IMR-90 (cell line): ENCODE results near the gene ERVFRD-1. TPM values are rescaled to one million over a fixed set of nuclear protein-coding genes. Genes with fewer than 3 reads are reported as not detected.

Experiments
- ATAC-seq: fragments of 200-7000 bp; cut with Tn5 transposase; 2 replicates; pipeline ENCODE4 v1.9.1; 2020; ENCODE audit warnings: low read depth, mild to moderate bottlenecking, moderate library complexity
- BruUV-seq: library from RNA; stranded (reverse); fragments of 400-500 nt; replicated peaks from 2 replicates; lab custom pipeline; 2021; lab: Mats Ljungman, UMichigan
- CTCF ChIA-PET: fragments of 300-600 bp; formaldehyde crosslinking; extraction: SDS; loops from one replicate; lab custom pipeline; 2021; ENCODE audit warnings: antibody characterized with exemption; lab: Yijun Ruan, JAX
- POLR2A ChIA-PET: fragments of 300-600 bp; sonication (Branson Sonifier 250); formaldehyde crosslinking; loops from one replicate; lab custom pipeline; 2022; ENCODE audit warnings: antibody characterized with exemption; ENCODE audit not compliant: unreplicated experiment; lab: Charles Lee
- DNase-seq: peaks from one replicate; pipeline ENCODE4 v3.0.0; 2013
- H2AFZ ChIP-seq: replicated peaks from 2 replicates; pipeline ENCODE3; 2013; ENCODE audit warnings: low read length, mild to moderate bottlenecking; ENCODE audit not compliant: poor library complexity
- H2AK5ac ChIP-seq: 2 replicates; pipeline ENCODE4 v1.6.1; 2013; ENCODE audit warnings: low read depth, low read length, inconsistent platforms
- H2AK9ac ChIP-seq: replicated peaks from 2 replicates; pipeline ENCODE3; 2013; ENCODE audit warnings: mild to moderate bottlenecking, low read depth, low read length, moderate library complexity; ENCODE audit not compliant: poor library complexity
- H2BK120ac ChIP-seq: 2 replicates; pipeline ENCODE4 v1.6.1; 2013; ENCODE audit warnings: low read depth, low read length, inconsistent platforms
- H2BK15ac ChIP-seq: 3 replicates; pipeline ENCODE4 v1.6.1; 2013; ENCODE audit warnings: low read depth, low read length, inconsistent platforms
- H2BK20ac ChIP-seq: 2 replicates; pipeline ENCODE4 v1.6.1; 2013; ENCODE audit warnings: low read depth, mild to moderate bottlenecking, inconsistent platforms, low read length, moderate library complexity
- H2BK5ac ChIP-seq: 2 replicates; pipeline ENCODE4 v1.6.1; 2013; ENCODE audit warnings: mild to moderate bottlenecking, low read depth, low read length, inconsistent platforms; ENCODE audit not compliant: poor library complexity, severe bottlenecking
- H3K14ac ChIP-seq: replicated peaks from 2 replicates; pipeline ENCODE4 v1.6.1; 2013; ENCODE audit warnings: low read depth, low read length, inconsistent platforms
- H3K18ac ChIP-seq: 2 replicates; pipeline ENCODE4 v1.6.1; 2013; ENCODE audit warnings: low read depth, low read length, control low read depth
- H3K23ac ChIP-seq: 2 replicates; pipeline ENCODE4 v1.6.1; 2013; ENCODE audit warnings: low read depth, low read length, inconsistent platforms
- H3K27ac ChIP-seq: 2 replicates; pipeline ENCODE4 v1.5.1; 2013; ENCODE audit warnings: mild to moderate bottlenecking, control low read depth, low read length; ENCODE audit not compliant: insufficient read depth
- H3K27me3 ChIP-seq: 2 replicates; pipeline ENCODE4 v1.6.1; 2013; ENCODE audit warnings: low read length; ENCODE audit not compliant: control insufficient read depth, insufficient read depth
- H3K36me3 ChIP-seq: 2 replicates; pipeline ENCODE4 v1.6.1; 2013; ENCODE audit warnings: low read length, mixed read lengths; ENCODE audit not compliant: control insufficient read depth, insufficient read depth
- H3K4ac ChIP-seq: 2 replicates; pipeline ENCODE4 v1.6.1; 2013; ENCODE audit warnings: low read depth, low read length, inconsistent platforms
- H3K4me1 ChIP-seq: 2 replicates; pipeline ENCODE4 v1.6.1; 2013; ENCODE audit warnings: low read length, mixed read lengths; ENCODE audit not compliant: control insufficient read depth, insufficient read depth
- H3K4me2 ChIP-seq: 2 replicates; pipeline ENCODE4 v1.6.1; 2013; ENCODE audit warnings: low read depth, mild to moderate bottlenecking, control low read depth, low read length, moderate library complexity
- H3K4me3 ChIP-seq: 2 replicates; pipeline ENCODE4 v1.5.1; 2013; ENCODE audit warnings: low read depth, mild to moderate bottlenecking, control low read depth, low read length, moderate library complexity; ENCODE audit not compliant: insufficient read depth
- H3K56ac ChIP-seq: 2 replicates; pipeline ENCODE4 v1.6.1; 2013; ENCODE audit warnings: low read length, inconsistent platforms; ENCODE audit not compliant: insufficient read depth; ENCODE audit errors: extremely low read depth
- H3K79me1 ChIP-seq, 2 experiments: 2 replicates each; pipeline ENCODE4 v1.6.1; 2013; ENCODE audit warnings: low read length in 2 of 2, inconsistent platforms in 1 of 2, low read depth in 1 of 2
- H3K9ac ChIP-seq: 2 replicates; pipeline ENCODE4 v1.6.1; 2013; ENCODE audit warnings: low read depth, low read length, control low read depth
- H3K9me1 ChIP-seq: 2 replicates; pipeline ENCODE4 v1.6.1; 2013; ENCODE audit warnings: low read length, inconsistent platforms; ENCODE audit not compliant: insufficient read depth
- H3K9me3 ChIP-seq: 2 replicates; pipeline ENCODE4 v1.6.1; 2013; ENCODE audit warnings: low read length; ENCODE audit not compliant: control insufficient read depth, insufficient read depth
- H4K20me1 ChIP-seq: 2 replicates; pipeline ENCODE4 v1.6.1; 2013; ENCODE audit warnings: low read length, inconsistent platforms; ENCODE audit not compliant: insufficient read depth
- H4K5ac ChIP-seq: 2 replicates; pipeline ENCODE4 v1.6.1; 2013; ENCODE audit warnings: mild to moderate bottlenecking, low read depth, low read length, control low read depth
- H4K8ac ChIP-seq, 2 experiments: 2 replicates each; pipeline ENCODE4 v1.6.1; 2013; ENCODE audit warnings: low read depth in 2 of 2, low read length in 2 of 2, control low read depth in 1 of 2, inconsistent platforms in 1 of 2
- H4K91ac ChIP-seq: 2 replicates; pipeline ENCODE4 v1.6.1; 2013; ENCODE audit warnings: low read depth, low read length, inconsistent platforms; ENCODE audit not compliant: insufficient read depth
- BHLHE40 ChIP-seq: fragments of 150-350 bp; IDR thresholded peaks from 2 replicates; pipeline ENCODE4 v1.6.1; 2016; ENCODE audit warnings: mild to moderate bottlenecking, low read depth, low read length
- CEBPB ChIP-seq: IDR thresholded peaks from 2 replicates; pipeline ENCODE4 v1.6.1; 2012; ENCODE audit warnings: low read depth, low read length, improper control_type of control experiment
- CHD1 ChIP-seq: IDR thresholded peaks from 2 replicates; pipeline ENCODE4 v1.6.1; 2012; ENCODE audit warnings: low read depth, low read length, improper control_type of control experiment
- FOS ChIP-seq: fragments of 150-350 bp; IDR thresholded peaks from 2 replicates; pipeline ENCODE4 v1.6.1; 2016; ENCODE audit warnings: low read depth, low read length
- MAFK ChIP-seq: IDR thresholded peaks from 2 replicates; pipeline ENCODE4 v1.6.1; 2012; ENCODE audit warnings: low read depth, low read length, improper control_type of control experiment
- MAZ ChIP-seq: IDR thresholded peaks from 2 replicates; pipeline ENCODE4 v1.6.1; 2012; ENCODE audit warnings: low read depth, mild to moderate bottlenecking, low read length, improper control_type of control experiment, moderate library complexity, borderline replicate concordance
- MXI1 ChIP-seq: IDR thresholded peaks from 2 replicates; pipeline ENCODE4 v1.6.1; 2012; ENCODE audit warnings: low read depth, mild to moderate bottlenecking, low read length, moderate library complexity, borderline replicate concordance
- NFE2L2 ChIP-seq: fragments of 150-350 bp; IDR thresholded peaks from 2 replicates; pipeline ENCODE4 v1.6.1; 2016; ENCODE audit warnings: low read depth, mild to moderate bottlenecking, low read length
- POLR2A ChIP-seq: IDR thresholded peaks from 2 replicates; pipeline ENCODE4 v1.6.1; 2012; ENCODE audit warnings: mild to moderate bottlenecking, low read depth, low read length
- RAD21 ChIP-seq: IDR thresholded peaks from 2 replicates; pipeline ENCODE4 v1.6.1; 2012; ENCODE audit warnings: low read length, improper control_type of control experiment
- RCOR1 ChIP-seq: IDR thresholded peaks from 2 replicates; pipeline ENCODE4 v1.6.1; 2012; ENCODE audit warnings: mild to moderate bottlenecking, low read length, improper control_type of control experiment; ENCODE audit not compliant: insufficient replicate concordance
- RFX5 ChIP-seq: IDR thresholded peaks from 2 replicates; pipeline ENCODE4 v1.8.0; 2012; ENCODE audit warnings: low read depth, mild to moderate bottlenecking, low read length, moderate library complexity
- SMC3 ChIP-seq: fragments of 150-350 bp; IDR thresholded peaks from 2 replicates; pipeline ENCODE4 v1.6.1; 2016; ENCODE audit warnings: low read depth, mild to moderate bottlenecking, antibody characterized with exemption, low read length, moderate library complexity
- WGBS, 2 experiments: methylation state at CpG; one replicate each; pipeline versions ENCODE4 v1.1.5 to v1.1.7; 2013; ENCODE audit warnings: missing lambda C conversion rate in 2 of 2; ENCODE audit not compliant: insufficient read length in 1 of 2; ENCODE audit errors: extremely low coverage in 2 of 2; 5-methylcytosine and 5-hydroxymethylcytosine counted together
- dilution Hi-C: fragments of 300-500 bp; cut with HindIII; formaldehyde crosslinking; loops from one replicate; pipeline ENCODE4 v1.14.3; 2018; ENCODE audit warnings: low sequenced_read_pairs; ENCODE audit not compliant: unreplicated experiment
- in situ Hi-C: fragments of 300-500 bp; cut with MboI; formaldehyde crosslinking; loops from 3 replicates; pipeline ENCODE4 v1.14.3; 2019; ENCODE audit warnings: low sequenced_read_pairs, inconsistent platforms, mixed read lengths
- intact Hi-C: fragments of 100-400 bp; cut with micrococcal nuclease; formaldehyde crosslinking; loops from 2 replicates; pipeline ENCODE4 v1.10.0; 2022
- polyA plus RNA-seq, 3 experiments: library from polyadenylated mRNA; depleted of rRNA; stranded (reverse); fragments of >200 nt; gene quantifications; 2 replicates each; pipeline ENCODE4 v1.2.3, GENCODE V29; 2012; ENCODE audit warnings: low replicate concordance in 1 of 3
- total RNA-seq: library from RNA; depleted of rRNA; stranded (reverse); fragments of >200 nt; gene quantifications from 2 replicates; pipeline ENCODE4 v1.2.3, GENCODE V29; 2012
- TF ChIP-seq, protein P1 (sequence below): fragments of 150-350 bp; IDR thresholded peaks from 2 replicates; pipeline ENCODE4 v1.6.1; 2017; ENCODE audit warnings: mild to moderate bottlenecking, antibody characterized with exemption, low read length, low read depth
- TF ChIP-seq, protein P2 (sequence below): fragments of 150-350 bp; IDR thresholded peaks from 2 replicates; pipeline ENCODE4 v1.6.1; 2016; ENCODE audit warnings: low read depth, mild to moderate bottlenecking, low read length, moderate library complexity, borderline replicate concordance
- TF ChIP-seq, protein P3 (sequence below): conservative IDR thresholded peaks from 2 replicates; pipeline ENCODE4 v1.5.1; 2012; ENCODE audit warnings: mild to moderate bottlenecking, low read depth, low read length, improper control_type of control experiment

The ERVFRD-1 gene
- total and polyA plus RNA-seq, 2 of the 4 experiments (the other 2 are of a cell fraction), result not detected

DNA sequence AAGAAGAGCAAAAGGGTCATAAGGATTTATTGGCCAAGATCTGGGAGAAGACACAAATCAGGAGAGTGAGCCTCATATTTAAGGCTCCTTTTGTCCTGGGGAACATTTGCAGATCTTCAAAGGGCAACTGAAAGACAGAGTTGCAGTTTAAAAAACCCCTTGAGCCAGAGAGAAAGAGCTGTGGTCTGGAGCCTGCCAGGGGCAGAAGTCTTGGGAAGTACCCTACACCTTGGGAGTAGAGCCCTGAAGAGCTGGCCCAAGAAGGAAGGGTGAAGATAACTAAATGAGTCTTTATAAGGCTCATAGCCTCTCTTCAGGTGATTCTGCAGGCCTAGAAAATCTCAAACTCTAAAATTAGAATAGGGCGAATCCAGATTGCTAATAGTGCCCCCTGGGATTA, 40.0 kb upstream of the ERVFRD-1 start:
- Histone ChIP-seq H3K14ac (no peak overlapping the region), H2AK9ac (no peak overlapping the region), H4K5ac (no peak overlapping the region), H2BK120ac (no peak overlapping the region), H3K9ac (no peak overlapping the region), H3K4me2 (no peak overlapping the region), H4K20me1 (no peaks in the 10 kb centered on the region), H3K4me3 (no peak overlapping the region), H4K8ac (no peak overlapping the region), H3K56ac (no peak overlapping the region), H2BK15ac (no peak overlapping the region), H2BK5ac (no peak overlapping the region), H3K4ac (no peak overlapping the region), H2BK20ac (no peak overlapping the region), H3K27me3 (no peaks in the 10 kb centered on the region), H3K36me3 (no peaks in the 10 kb centered on the region), H2AK5ac (no peak overlapping the region), H3K9me1 (no peaks in the 10 kb centered on the region), H3K27ac (no peak overlapping the region), H3K23ac (no peak overlapping the region), H3K79me1 (no peaks in the 10 kb centered on the region), H4K91ac (no peak overlapping the region), H2AFZ (no peak overlapping the region), H3K18ac (no peak overlapping the region), H3K4me1 (peaks cover 3% of the 10 kb centered on the region), H3K9me3 (no peaks in the 10 kb centered on the region)
- in situ Hi-C loops, result no loop called here
- no CpG with 5 or more reads among the region's 1 CpG for WGBS, 2 experiments
- ChIA-PET CTCF (interaction anchor here (0.5 kb wide), 1 partner anchor 40 kb away, joined by 4 read pairs; the partner anchor contains the start of gene ERVFRD-1), POLR2A (no interaction called here)
- intact Hi-C loops, result no loop called here
- ATAC-seq (no peak), DNase-seq (no peak)
- no TSS peak for BruUV-seq
- dilution Hi-C loops, result no loop called here
- TF ChIP-seq CEBPB, result no peak
- TF ChIP-seq MXI1, result no peak
- TF ChIP-seq CHD1, result no peak
- TF ChIP-seq NFE2L2, result no peak
- TF ChIP-seq MAFK, result no peak
- TF ChIP-seq FOS, result no peak
- no peak for TF ChIP-seq MAZ
- TF ChIP-seq, protein P1, sequence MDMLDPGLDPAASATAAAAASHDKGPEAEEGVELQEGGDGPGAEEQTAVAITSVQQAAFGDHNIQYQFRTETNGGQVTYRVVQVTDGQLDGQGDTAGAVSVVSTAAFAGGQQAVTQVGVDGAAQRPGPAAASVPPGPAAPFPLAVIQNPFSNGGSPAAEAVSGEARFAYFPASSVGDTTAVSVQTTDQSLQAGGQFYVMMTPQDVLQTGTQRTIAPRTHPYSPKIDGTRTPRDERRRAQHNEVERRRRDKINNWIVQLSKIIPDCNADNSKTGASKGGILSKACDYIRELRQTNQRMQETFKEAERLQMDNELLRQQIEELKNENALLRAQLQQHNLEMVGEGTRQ, result no peak
- no peak for TF ChIP-seq RFX5
- TF ChIP-seq, protein P2, sequence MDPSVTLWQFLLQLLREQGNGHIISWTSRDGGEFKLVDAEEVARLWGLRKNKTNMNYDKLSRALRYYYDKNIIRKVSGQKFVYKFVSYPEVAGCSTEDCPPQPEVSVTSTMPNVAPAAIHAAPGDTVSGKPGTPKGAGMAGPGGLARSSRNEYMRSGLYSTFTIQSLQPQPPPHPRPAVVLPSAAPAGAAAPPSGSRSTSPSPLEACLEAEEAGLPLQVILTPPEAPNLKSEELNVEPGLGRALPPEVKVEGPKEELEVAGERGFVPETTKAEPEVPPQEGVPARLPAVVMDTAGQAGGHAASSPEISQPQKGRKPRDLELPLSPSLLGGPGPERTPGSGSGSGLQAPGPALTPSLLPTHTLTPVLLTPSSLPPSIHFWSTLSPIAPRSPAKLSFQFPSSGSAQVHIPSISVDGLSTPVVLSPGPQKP, result no peak
- no peak for TF ChIP-seq BHLHE40
- TF ChIP-seq, protein P3, sequence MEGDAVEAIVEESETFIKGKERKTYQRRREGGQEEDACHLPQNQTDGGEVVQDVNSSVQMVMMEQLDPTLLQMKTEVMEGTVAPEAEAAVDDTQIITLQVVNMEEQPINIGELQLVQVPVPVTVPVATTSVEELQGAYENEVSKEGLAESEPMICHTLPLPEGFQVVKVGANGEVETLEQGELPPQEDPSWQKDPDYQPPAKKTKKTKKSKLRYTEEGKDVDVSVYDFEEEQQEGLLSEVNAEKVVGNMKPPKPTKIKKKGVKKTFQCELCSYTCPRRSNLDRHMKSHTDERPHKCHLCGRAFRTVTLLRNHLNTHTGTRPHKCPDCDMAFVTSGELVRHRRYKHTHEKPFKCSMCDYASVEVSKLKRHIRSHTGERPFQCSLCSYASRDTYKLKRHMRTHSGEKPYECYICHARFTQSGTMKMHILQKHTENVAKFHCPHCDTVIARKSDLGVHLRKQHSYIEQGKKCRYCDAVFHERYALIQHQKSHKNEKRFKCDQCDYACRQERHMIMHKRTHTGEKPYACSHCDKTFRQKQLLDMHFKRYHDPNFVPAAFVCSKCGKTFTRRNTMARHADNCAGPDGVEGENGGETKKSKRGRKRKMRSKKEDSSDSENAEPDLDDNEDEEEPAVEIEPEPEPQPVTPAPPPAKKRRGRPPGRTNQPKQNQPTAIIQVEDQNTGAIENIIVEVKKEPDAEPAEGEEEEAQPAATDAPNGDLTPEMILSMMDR, result no peak
- no peak for TF ChIP-seq POLR2A
- no peak for TF ChIP-seq SMC3
- no peak for TF ChIP-seq RAD21
- no peak for TF ChIP-seq RCOR1
